Stomach (tissue), 9 donors: ENCODE measurements around the gene HHIPL1. TPM values are rescaled to one million over a fixed set of nuclear protein-coding genes. Genes with fewer than 3 reads are reported as not detected.
A peak's percentile ranks its signal among the peaks of the same experiment; 100 is the strongest.

Experiments
- DNase-seq, 2 donors: peaks; one replicate each; pipeline versions ENCODE4 v3.0.0 to v3.0.0-alpha.2; 2013 to 2019
- H3K27ac ChIP-seq, 5 donors: fragments of 200-600 bp in 4 of 5; sonication (generic) in 4 of 5; one replicate each; pipeline ENCODE4 v1.5.1; 2013 to 2019; ENCODE audit warnings: mild to moderate bottlenecking in 1 of 5, moderate library complexity in 1 of 5
- H3K27me3 ChIP-seq, 3 donors: fragments of 200-600 bp; sonication (generic); one replicate each; pipeline ENCODE4 v1.5.1; 2017 to 2019; ENCODE audit warnings: mixed run types in 1 of 3
- H3K36me3 ChIP-seq, 4 donors: fragments of 200-600 bp; sonication (generic); 1 replicate in 3 of 4; 2 replicates in 1 of 4; pipeline ENCODE4 v1.5.1; 2016 to 2019
- H3K4me1 ChIP-seq, 4 donors: fragments of 200-600 bp; sonication (generic); one replicate each; pipeline ENCODE4 v1.5.1; 2016 to 2019
- H3K4me3 ChIP-seq, 4 donors: fragments of 200-600 bp; sonication (generic) in 3 of 4; one replicate each; pipeline ENCODE4 v1.5.1; 2016 to 2019; ENCODE audit warnings: mild to moderate bottlenecking in 1 of 4
- H3K9me3 ChIP-seq, 4 donors: fragments of 200-600 bp; sonication (generic); one replicate each; pipeline ENCODE4 v1.5.1; 2016 to 2019
- CTCF ChIP-seq, 7 experiments: fragments of 450-650 bp in 4 of 7; fragments of 200-600 bp in 3 of 7; sonication (generic) in 3 of 7; IDR thresholded peaks; one replicate each; pipeline ENCODE4 v1.5.1; 2016 to 2019; ENCODE audit warnings: antibody characterized with exemption in 7 of 7, control low read depth in 2 of 7, mild to moderate bottlenecking in 1 of 7
- EP300 ChIP-seq: sonication (generic); formaldehyde crosslinking; IDR thresholded peaks from one replicate; pipeline ENCODE4 v1.6.1; 2017; ENCODE audit warnings: antibody characterized with exemption
- POLR2A ChIP-seq, 4 donors: fragments of 450-650 bp; IDR thresholded peaks; one replicate each; pipeline ENCODE4 v1.6.1; 2016; ENCODE audit warnings: antibody characterized with exemption in 4 of 4, control low read depth in 2 of 4, mild to moderate bottlenecking in 1 of 4, moderate library complexity in 1 of 4
- POLR2AphosphoS5 ChIP-seq, 3 donors: sonication (generic); formaldehyde crosslinking; IDR thresholded peaks; one replicate each; pipeline ENCODE4 v1.6.1; 2016; ENCODE audit warnings: antibody characterized with exemption in 3 of 3
- WGBS, 5 donors: extraction: QIAGEN DNeasy Blood & Tissue Kit in 3 of 5; methylation state at CpG; one replicate each; pipeline versions ENCODE4 v1.1.5 to v1.1.7; 2013 to 2018; 5-methylcytosine and 5-hydroxymethylcytosine counted together
- intact Hi-C: fragments of 100-400 bp; cut with DNase I; formaldehyde crosslinking; loops from one replicate; pipeline ENCODE4 v1.15.1; 2023; ENCODE audit warnings: low total_unique reads
- polyA plus RNA-seq, 3 donors: library from polyadenylated mRNA; stranded (reverse); fragments of 200-250 nt; gene quantifications; one replicate each; pipeline ENCODE4 v1.2.3, GENCODE V29; 2013
- total RNA-seq, 5 donors: library from RNA; depleted of rRNA; stranded (reverse); fragments of >200 nt; gene quantifications; one replicate each; pipeline versions ENCODE4 v1.1.0 to v1.2.3, GENCODE V29; 2014 to 2016
- donor health status: healthy with polysubstance abuse.
- donor health status: Bipolar disorder and iron deficiency.
- donor health status: healthy.

The HHIPL1 gene
- total and polyA plus RNA-seq, 8 donors, result 0.15 to 2.0 (median 0.68) TPM; not detected in 1

GRCh38 chr14:99597911-99598600, 46.9 kb upstream of the HHIPL1 start:
- Histone ChIP-seq H3K9me3 (no peaks in the 10 kb centered on the region), H3K27ac (peak overlapping the region; percentile 1 to 92 (median 85)), H3K27me3 (peaks cover 0 to 6% (median 3%) of the 10 kb centered on the region in 3 donors), H3K4me1 (peaks cover 95 to 100% (median 97%) of the 10 kb centered on the region in 4 donors), H3K4me3 (peak overlapping the region in 1 of 4 donors; percentile 4), H3K36me3 (no peaks in the 10 kb centered on the region)
- TF ChIP-seq CTCF (IDR thresholded peaks at IDR 0.05), result no peak
- TF ChIP-seq POLR2AphosphoS5 (IDR thresholded peaks at IDR 0.05), result no peak
- no peak for TF ChIP-seq POLR2A (IDR thresholded peaks at IDR 0.05)
- no peak for TF ChIP-seq EP300
- peak in 1 of 2 donors; percentile 27 for DNase-seq
- intact Hi-C loops, result no loop called here
- WGBS, 5 donors, result 60 to 87% (median 83%) methylated on average over 20 of the region's 20 CpGs

GRCh38 chr14:99598774-99599173, 46.2 kb upstream of the HHIPL1 start:
- Histone ChIP-seq H3K4me1 (peaks cover 94 to 97% (median 96%) of the 10 kb centered on the region in 4 donors), H3K9me3 (no peaks in the 10 kb centered on the region), H3K27me3 (peaks cover 0 to 11% (median 3%) of the 10 kb centered on the region in 3 donors), H3K4me3 (no peak overlapping the region), H3K27ac (peak overlapping the region; percentile 1 to 92 (median 85)), H3K36me3 (no peaks in the 10 kb centered on the region)
- no peak for DNase-seq
- intact Hi-C loops, result no loop called here
- TF ChIP-seq EP300 (no peak), CTCF (IDR thresholded peaks at IDR 0.05) (no peak), POLR2AphosphoS5 (IDR thresholded peaks at IDR 0.05) (no peak), POLR2A (IDR thresholded peaks at IDR 0.05) (no peak)
- 37 to 71% (median 55%) methylated on average over 3 of the region's 3 CpGs for WGBS, 5 donors

- H3K4me1 ChIP-seq, result peaks cover 88 to 92% (median 91%) of the 10 kb centered on the region in 4 donors
- DNase-seq, result peak in 1 of 2 donors; percentile 55
- intact Hi-C loops, result no loop called here
- H3K27me3 ChIP-seq, result peaks cover 0 to 13% (median 3%) of the 10 kb centered on the region in 3 donors
- TF ChIP-seq POLR2A (IDR thresholded peaks at IDR 0.05) (no peak), EP300 (no peak), POLR2AphosphoS5 (IDR thresholded peaks at IDR 0.05) (no peak), CTCF (IDR thresholded peaks at IDR 0.05) (no peak)
- H3K27ac ChIP-seq, result peak overlapping the region; percentile 28 to 92 (median 85)
- no peak overlapping the region for H3K4me3 ChIP-seq
- H3K36me3 ChIP-seq, result no peaks in the 10 kb centered on the region
- H3K9me3 ChIP-seq, result no peaks in the 10 kb centered on the region
- WGBS, 5 donors, result 44 to 56% (median 51%) methylated on average over 6 of the region's 6 CpGs
Measured at GRCh38 chr14:99599393-99599792, 45.5 kb upstream of the HHIPL1 start.

- WGBS, 5 donors, result 59 to 76% (median 63%) methylated on average over 3 of the region's 3 CpGs
- H3K4me3 ChIP-seq, result peak overlapping the region in 2 of 4 donors; percentile 67 to 77
- peaks cover 0 to 23% (median 3%) of the 10 kb centered on the region in 3 donors for H3K27me3 ChIP-seq
- no peaks in the 10 kb centered on the region for H3K9me3 ChIP-seq
- no peak for TF ChIP-seq EP300
- no peak for TF ChIP-seq POLR2A (IDR thresholded peaks at IDR 0.05)
- no peak for TF ChIP-seq CTCF (IDR thresholded peaks at IDR 0.05)
- no peak for TF ChIP-seq POLR2AphosphoS5 (IDR thresholded peaks at IDR 0.05)
- DNase-seq, result no peak
- peaks cover 83 to 89% (median 86%) of the 10 kb centered on the region in 4 donors for H3K4me1 ChIP-seq
- H3K36me3 ChIP-seq, result no peaks in the 10 kb centered on the region
- peak overlapping the region; percentile 28 to 94 (median 86) for H3K27ac ChIP-seq
- intact Hi-C loops, result loop anchor here (5.0 kb wide), 1 partner anchor 33 kb away; no protein-coding TSS in a partner anchor
Measured at GRCh38 chr14:99600232-99600888, 44.6 kb upstream of the HHIPL1 start.
